GM12891 (cell line): Measurements from ENCODE around the gene SPAG16.

Experiments
- DNase-seq: peaks from one replicate; pipeline ENCODE4 v3.0.0; 2011; ENCODE audit warnings: low spot score; ENCODE audit not compliant: insufficient read length
- FAIRE-seq: peaks from 2 replicates; lab custom pipeline; 2011; peaks lifted over from hg19 to GRCh38; lab: Jason Lieb, UNC
- PAX5 ChIP-seq: IDR thresholded peaks from 2 replicates; pipeline ENCODE4 v1.6.1; 2011; ENCODE audit warnings: low read length, moderate library complexity, mild to moderate bottlenecking; ENCODE audit not compliant: insufficient read depth, severe bottlenecking
- POLR2A ChIP-seq: IDR thresholded peaks from 2 replicates; pipeline ENCODE4 v1.6.1; 2011; ENCODE audit warnings: low read depth, low read length, control low read depth
- POLR2AphosphoS5 ChIP-seq: IDR thresholded peaks from 2 replicates; pipeline ENCODE4 v1.6.1; 2011; ENCODE audit warnings: low read depth, low read length, control low read depth
- POU2F2 ChIP-seq: IDR thresholded peaks from 2 replicates; pipeline ENCODE4 v1.6.1; 2011; ENCODE audit warnings: low read depth, mild to moderate bottlenecking, control low read depth, low read length, moderate library complexity
- SPI1 ChIP-seq: IDR thresholded peaks from 2 replicates; pipeline ENCODE4 v1.6.1; 2011; ENCODE audit warnings: low read depth, low read length, control low read depth
- TAF1 ChIP-seq: IDR thresholded peaks from 2 replicates; pipeline ENCODE4 v1.6.1; 2011; ENCODE audit warnings: low read depth, low read length, control low read depth

Gene SPAG16

GRCh38 chr2:213496226-213496625, 212.0 kb downstream of the SPAG16 start:
- no peak for DNase-seq
- FAIRE-seq: no peak
- no peak for TF ChIP-seq TAF1
- TF ChIP-seq SPI1: no peak
- TF ChIP-seq POLR2AphosphoS5: no peak
- TF ChIP-seq PAX5: no peak
- TF ChIP-seq POU2F2: no peak
- TF ChIP-seq POLR2A: no peak

DNA sequence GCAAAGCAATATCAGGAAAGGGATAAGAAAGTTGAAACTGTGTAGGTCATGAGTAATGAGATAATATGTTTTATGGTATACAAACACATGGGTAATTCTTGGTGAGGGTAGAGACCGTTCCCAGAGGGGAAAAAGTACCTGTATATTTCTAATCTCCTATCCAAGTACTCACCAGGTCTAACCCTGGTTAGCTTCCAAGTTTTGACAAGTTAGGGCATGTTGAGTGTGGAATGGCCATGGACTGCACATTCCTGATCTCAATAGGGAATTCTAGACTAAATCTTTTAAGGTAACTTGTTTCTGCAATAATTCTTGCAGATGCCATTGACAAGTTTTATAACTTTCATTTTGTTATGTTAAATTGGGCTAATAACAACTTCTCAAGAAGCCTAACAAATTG, 216.6 kb downstream of the SPAG16 start:
- FAIRE-seq (no peak), DNase-seq (no peak)
- no peak for TF ChIP-seq POLR2AphosphoS5
- no peak for TF ChIP-seq PAX5
- TF ChIP-seq TAF1: no peak
- no peak for TF ChIP-seq POU2F2
- TF ChIP-seq SPI1: no peak
- no peak for TF ChIP-seq POLR2A

DNA sequence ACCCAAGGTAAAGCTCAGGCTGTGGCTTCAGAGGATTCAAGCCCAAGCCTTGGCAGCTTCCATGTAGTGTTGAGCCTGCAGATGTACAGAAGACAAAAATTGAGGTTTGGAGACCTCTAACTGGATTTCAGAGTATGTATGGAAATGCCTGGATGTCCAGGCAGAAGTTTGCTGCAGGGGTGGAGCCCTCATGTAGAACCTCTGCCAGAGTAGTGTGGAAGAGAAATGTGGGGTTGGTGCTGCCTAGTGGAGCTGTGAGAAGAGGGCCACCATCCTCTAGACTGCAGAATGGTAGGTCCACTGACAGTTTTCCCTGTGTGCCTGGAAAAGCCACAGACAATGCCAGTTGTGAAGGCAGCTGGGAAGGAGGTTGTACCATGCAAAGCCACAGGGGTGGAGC, 239.9 kb downstream of the SPAG16 start:
- FAIRE-seq: no peak
- TF ChIP-seq POLR2A (no peak), POLR2AphosphoS5 (no peak), SPI1 (no peak)
- DNase-seq: no peak

DNA sequence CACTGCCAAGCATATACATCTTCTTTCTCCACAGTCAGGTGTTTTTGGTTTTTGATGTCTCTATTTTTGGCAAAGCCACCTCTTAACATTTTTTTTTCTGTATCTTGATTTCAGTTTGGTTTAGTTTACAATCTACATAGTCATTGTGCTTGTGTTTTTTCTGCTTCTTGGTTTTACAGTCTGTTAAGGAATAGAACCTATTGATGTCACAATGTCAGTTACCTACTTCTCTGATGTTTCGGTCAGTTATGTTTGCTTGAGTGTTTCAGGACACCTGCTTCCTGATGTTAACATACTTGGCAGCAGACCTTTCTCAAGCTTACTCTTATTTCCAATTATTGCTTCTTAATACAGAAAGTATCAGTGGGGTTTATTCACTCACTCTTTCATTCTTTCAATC, 253.3 kb downstream of the SPAG16 start:
- FAIRE-seq (no peak), DNase-seq (no peak)
- TF ChIP-seq POLR2A (no peak), POU2F2 (no peak), TAF1 (no peak), POLR2AphosphoS5 (no peak), SPI1 (no peak), PAX5 (no peak)

DNA sequence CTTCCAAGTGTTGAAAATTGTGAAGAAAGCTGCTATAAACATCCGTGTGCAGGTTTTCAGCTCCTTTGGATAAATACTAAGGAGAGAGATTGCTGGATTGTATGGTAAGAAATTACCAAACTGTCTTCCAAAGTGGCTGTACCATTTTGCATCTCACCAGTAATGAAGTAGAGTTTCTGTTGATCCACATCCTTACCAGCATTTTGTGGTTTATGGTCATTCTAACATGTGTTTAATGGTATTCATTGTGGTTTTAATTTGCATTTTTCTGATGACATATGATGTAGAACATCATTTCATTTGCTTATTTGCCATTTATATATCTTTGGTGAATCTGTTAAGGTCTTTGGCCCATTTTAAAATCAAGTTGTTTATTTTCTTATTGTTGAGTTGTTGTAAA, 260.7 kb downstream of the SPAG16 start:
- DNase-seq (no peak), FAIRE-seq (no peak)

DNA sequence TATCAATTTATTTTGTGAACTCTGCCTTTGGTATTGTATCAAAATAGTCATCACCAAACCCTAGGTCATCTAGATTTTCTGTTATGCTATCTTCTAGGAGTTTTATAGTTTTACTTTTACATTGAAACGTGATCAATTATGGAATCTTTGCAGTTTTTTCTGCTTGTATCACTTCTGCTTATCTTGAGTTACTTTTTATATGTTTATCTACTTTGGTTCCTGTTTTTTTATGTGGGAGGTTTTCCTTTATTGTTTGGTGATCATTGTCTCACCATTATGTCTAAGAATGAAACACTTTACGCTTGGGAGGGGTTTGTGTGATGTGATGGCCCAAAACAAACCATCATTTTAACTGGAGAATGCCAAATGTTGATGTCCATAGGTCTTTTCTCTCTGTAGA, 261.2 kb downstream of the SPAG16 start:
- TF ChIP-seq SPI1 (no peak), PAX5 (no peak), POLR2A (no peak), TAF1 (no peak), POLR2AphosphoS5 (no peak), POU2F2 (no peak)
- DNase-seq: no peak

More for the DNA sequence above, 260.7 kb downstream of the SPAG16 start:
- no peak for TF ChIP-seq POLR2AphosphoS5
- no peak for TF ChIP-seq POLR2A
- no peak for TF ChIP-seq SPI1
- no peak for TF ChIP-seq TAF1

GRCh38 chr2:213545964-213546475, 261.8 kb downstream of the SPAG16 start:
- no peak for TF ChIP-seq POU2F2
- no peak for TF ChIP-seq TAF1
- TF ChIP-seq POLR2A: no peak
- TF ChIP-seq PAX5: no peak
- no peak for TF ChIP-seq SPI1
- no peak for TF ChIP-seq POLR2AphosphoS5
- FAIRE-seq (no peak), DNase-seq (no peak)

More for the DNA sequence above, 261.2 kb downstream of the SPAG16 start:
- FAIRE-seq: no peak

GRCh38 chr2:213551526-213551925, 267.3 kb downstream of the SPAG16 start:
- FAIRE-seq: no peak
- no peak for TF ChIP-seq SPI1
- no peak for TF ChIP-seq PAX5
- no peak for TF ChIP-seq TAF1
- no peak for TF ChIP-seq POLR2A
- TF ChIP-seq POU2F2: no peak
- no peak for TF ChIP-seq POLR2AphosphoS5
- no peak for DNase-seq

GRCh38 chr2:213559053-213559452, 274.8 kb downstream of the SPAG16 start:
- FAIRE-seq (no peak), DNase-seq (no peak)
- TF ChIP-seq TAF1 (no peak), POLR2AphosphoS5 (no peak), POU2F2 (no peak)

- TF ChIP-seq TAF1 (no peak), POLR2A (no peak), SPI1 (no peak)
- DNase-seq (no peak), FAIRE-seq (no peak)
These were observed 277.5 kb downstream of the SPAG16 start for GRCh38 chr2:213561759-213562158.

- FAIRE-seq (no peak), DNase-seq (no peak)
- TF ChIP-seq POLR2A (no peak), TAF1 (no peak), PAX5 (no peak), POU2F2 (no peak), POLR2AphosphoS5 (no peak), SPI1 (no peak)
These were observed 278.4 kb downstream of the SPAG16 start for GRCh38 chr2:213562539-213563180.
